H1 (cell line): ENCODE data around the gene ALDH3A1. TPM values are rescaled to one million over a fixed set of nuclear protein-coding genes. Genes with fewer than 3 reads are reported as not detected.

Source experiments
- polyA plus RNA-seq, 7 experiments: library from polyadenylated mRNA; depleted of rRNA in 3 of 7; stranded (reverse) in 5 of 7; unstranded in 2 of 7; fragments of >200 nt in 5 of 7; fragments of 200-250 nt in 2 of 7; gene quantifications; 1 replicate in 5 of 7; 2 replicates in 1 of 7; 4 replicates in 1 of 7; pipeline versions ENCODE4 v1.2.1 to v1.2.3, GENCODE V29; 2011 to 2013; ENCODE audit warnings: missing spikeins in 2 of 7, mixed read lengths in 2 of 7
- total RNA-seq: library from RNA; stranded (reverse); fragmentation: NEBNext Ultra II Directional; extraction: Animal tissue kit (Norgen Biotek cat#: 25700); gene quantifications from 2 replicates; pipeline ENCODE4 v1.2.1, GENCODE V29; 2021
- TF ChIP-seq, protein P1 (sequence below): fragments of 300-600 bp; sonication (generic); IDR thresholded peaks from 2 replicates; pipeline ENCODE4 v1.7.1; 2012; ENCODE audit warnings: low read length, moderate library complexity, mild to moderate bottlenecking, inconsistent platforms; ENCODE audit not compliant: insufficient replicate concordance

ALDH3A1 gene
- total and polyA plus RNA-seq, 2 of the 8 experiments (the other 6 are each of a cell fraction or from before 2014, with no cell fraction given): 0.37 to 1.4 TPM

DNA sequence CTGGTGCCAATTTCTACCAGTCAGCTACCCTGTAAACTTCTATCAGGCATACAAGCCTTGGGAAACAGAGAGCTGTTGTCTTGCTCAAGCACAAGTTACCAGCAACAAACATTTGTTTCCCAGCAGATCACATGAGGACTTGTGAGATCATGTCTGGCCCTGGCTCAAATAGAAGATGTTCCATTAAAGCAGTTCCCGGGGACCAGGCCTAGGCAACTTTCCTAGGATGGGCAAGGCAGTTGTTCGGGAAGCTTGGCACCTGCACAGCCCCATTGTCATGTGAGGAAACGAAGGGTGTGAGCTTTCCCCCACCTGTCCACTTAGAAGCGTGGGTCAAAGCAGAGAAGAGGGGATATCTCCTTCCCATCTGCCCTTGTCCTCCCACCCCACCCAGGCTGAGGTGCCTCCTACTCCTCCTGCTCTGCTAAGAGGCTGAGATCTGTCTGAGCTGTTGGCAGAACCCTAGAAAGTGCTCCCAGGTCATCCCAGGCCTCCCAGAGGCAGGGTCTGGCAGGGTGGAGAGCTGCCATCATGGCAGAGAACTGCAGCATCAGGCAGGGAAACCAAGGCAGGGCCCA, 20.5 kb downstream of the ALDH3A1 start (continued):
- TF ChIP-seq, protein P1, sequence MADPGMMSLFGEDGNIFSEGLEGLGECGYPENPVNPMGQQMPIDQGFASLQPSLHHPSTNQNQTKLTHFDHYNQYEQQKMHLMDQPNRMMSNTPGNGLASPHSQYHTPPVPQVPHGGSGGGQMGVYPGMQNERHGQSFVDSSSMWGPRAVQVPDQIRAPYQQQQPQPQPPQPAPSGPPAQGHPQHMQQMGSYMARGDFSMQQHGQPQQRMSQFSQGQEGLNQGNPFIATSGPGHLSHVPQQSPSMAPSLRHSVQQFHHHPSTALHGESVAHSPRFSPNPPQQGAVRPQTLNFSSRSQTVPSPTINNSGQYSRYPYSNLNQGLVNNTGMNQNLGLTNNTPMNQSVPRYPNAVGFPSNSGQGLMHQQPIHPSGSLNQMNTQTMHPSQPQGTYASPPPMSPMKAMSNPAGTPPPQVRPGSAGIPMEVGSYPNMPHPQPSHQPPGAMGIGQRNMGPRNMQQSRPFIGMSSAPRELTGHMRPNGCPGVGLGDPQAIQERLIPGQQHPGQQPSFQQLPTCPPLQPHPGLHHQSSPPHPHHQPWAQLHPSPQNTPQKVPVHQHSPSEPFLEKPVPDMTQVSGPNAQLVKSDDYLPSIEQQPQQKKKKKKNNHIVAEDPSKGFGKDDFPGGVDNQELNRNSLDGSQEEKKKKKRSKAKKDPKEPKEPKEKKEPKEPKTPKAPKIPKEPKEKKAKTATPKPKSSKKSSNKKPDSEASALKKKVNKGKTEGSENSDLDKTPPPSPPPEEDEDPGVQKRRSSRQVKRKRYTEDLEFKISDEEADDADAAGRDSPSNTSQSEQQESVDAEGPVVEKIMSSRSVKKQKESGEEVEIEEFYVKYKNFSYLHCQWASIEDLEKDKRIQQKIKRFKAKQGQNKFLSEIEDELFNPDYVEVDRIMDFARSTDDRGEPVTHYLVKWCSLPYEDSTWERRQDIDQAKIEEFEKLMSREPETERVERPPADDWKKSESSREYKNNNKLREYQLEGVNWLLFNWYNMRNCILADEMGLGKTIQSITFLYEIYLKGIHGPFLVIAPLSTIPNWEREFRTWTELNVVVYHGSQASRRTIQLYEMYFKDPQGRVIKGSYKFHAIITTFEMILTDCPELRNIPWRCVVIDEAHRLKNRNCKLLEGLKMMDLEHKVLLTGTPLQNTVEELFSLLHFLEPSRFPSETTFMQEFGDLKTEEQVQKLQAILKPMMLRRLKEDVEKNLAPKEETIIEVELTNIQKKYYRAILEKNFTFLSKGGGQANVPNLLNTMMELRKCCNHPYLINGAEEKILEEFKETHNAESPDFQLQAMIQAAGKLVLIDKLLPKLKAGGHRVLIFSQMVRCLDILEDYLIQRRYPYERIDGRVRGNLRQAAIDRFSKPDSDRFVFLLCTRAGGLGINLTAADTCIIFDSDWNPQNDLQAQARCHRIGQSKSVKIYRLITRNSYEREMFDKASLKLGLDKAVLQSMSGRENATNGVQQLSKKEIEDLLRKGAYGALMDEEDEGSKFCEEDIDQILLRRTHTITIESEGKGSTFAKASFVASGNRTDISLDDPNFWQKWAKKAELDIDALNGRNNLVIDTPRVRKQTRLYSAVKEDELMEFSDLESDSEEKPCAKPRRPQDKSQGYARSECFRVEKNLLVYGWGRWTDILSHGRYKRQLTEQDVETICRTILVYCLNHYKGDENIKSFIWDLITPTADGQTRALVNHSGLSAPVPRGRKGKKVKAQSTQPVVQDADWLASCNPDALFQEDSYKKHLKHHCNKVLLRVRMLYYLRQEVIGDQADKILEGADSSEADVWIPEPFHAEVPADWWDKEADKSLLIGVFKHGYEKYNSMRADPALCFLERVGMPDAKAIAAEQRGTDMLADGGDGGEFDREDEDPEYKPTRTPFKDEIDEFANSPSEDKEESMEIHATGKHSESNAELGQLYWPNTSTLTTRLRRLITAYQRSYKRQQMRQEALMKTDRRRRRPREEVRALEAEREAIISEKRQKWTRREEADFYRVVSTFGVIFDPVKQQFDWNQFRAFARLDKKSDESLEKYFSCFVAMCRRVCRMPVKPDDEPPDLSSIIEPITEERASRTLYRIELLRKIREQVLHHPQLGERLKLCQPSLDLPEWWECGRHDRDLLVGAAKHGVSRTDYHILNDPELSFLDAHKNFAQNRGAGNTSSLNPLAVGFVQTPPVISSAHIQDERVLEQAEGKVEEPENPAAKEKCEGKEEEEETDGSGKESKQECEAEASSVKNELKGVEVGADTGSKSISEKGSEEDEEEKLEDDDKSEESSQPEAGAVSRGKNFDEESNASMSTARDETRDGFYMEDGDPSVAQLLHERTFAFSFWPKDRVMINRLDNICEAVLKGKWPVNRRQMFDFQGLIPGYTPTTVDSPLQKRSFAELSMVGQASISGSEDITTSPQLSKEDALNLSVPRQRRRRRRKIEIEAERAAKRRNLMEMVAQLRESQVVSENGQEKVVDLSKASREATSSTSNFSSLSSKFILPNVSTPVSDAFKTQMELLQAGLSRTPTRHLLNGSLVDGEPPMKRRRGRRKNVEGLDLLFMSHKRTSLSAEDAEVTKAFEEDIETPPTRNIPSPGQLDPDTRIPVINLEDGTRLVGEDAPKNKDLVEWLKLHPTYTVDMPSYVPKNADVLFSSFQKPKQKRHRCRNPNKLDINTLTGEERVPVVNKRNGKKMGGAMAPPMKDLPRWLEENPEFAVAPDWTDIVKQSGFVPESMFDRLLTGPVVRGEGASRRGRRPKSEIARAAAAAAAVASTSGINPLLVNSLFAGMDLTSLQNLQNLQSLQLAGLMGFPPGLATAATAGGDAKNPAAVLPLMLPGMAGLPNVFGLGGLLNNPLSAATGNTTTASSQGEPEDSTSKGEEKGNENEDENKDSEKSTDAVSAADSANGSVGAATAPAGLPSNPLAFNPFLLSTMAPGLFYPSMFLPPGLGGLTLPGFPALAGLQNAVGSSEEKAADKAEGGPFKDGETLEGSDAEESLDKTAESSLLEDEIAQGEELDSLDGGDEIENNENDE: no peak
